Measurements from ENCODE around the gene BMP3. TPM values are rescaled to one million over a fixed set of nuclear protein-coding genes. Genes with fewer than 3 reads are reported as not detected.

BMP3 gene
- total RNA-seq, 3 donors from 2014 or later (not counting 1 experiment from before 2014, with no cell fraction given), result not detected

DNA sequence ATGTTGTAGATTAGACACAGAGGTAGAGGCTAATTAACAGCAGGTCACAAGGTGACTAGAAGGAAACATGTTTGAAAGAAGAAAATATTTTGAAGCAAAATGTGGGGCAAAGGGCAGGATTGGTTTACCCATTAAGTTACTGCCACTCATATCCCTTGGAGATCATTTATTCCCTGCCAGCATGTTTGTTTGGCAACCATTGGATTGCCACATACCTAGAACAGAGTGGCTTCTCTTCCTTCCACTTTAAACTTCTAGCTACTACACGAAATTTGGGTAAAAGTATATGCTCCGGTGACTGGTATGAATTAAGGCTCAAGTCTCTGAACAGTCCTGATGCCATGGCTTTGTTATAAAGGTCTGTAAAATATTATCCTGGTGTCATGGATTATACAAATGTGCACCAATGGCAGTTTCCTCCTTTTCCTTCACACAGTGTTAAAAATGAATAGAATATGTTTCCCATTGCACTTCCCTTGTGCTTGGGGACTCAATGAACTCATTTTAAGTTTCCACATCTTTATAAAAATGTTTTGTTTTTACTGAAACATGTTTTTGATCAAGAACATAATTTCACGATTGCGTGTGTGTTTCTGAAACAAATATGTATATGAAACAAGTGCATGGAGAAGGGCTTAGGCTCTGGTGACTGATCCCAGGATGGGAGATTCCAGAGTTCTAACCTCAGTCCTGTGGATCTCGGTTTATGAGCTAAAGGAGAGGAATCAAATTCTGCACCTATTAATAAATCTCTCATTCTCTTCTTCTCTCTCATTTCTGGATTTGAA is 12.3 kb downstream of the BMP3 start:
- Histone ChIP-seq H3K9me3 (ENCODE audit: control insufficient read depth, insufficient read depth, low read length) (no peaks in the 10 kb centered on the region), H3K27ac (ENCODE audit: low read length) (no peak overlapping the region), H3K36me3 (ENCODE audit: control insufficient read depth, insufficient read depth, low read length) (no peaks in the 10 kb centered on the region), H3K4me3 (ENCODE audit: low read length) (no peak overlapping the region), H3K4me1 (ENCODE audit: control insufficient read depth, insufficient read depth, low read length) (no peaks in the 10 kb centered on the region), H3K27me3 (ENCODE audit: control insufficient read depth, insufficient read depth, low read length) (peaks cover 10% of the 10 kb centered on the region)
- WGBS (ENCODE audit: insufficient coverage), result 75% methylated on average over 4 of the region's 5 CpGs
- Mint-ChIP-seq H3K4me3 (no peak overlapping the region), H3K27me3 (ENCODE audit: low read depth in 2 of 2) (peaks cover 11 to 50% of the 10 kb centered on the region in 2 donors), H3K27ac (no peak overlapping the region), H3K36me3 (no peaks in the 10 kb centered on the region), H3K4me1 (no peaks in the 10 kb centered on the region), H3K9me3 (no peaks in the 10 kb centered on the region)
- TF ChIP-seq CTCF (IDR thresholded peaks at IDR 0.05), result no peak
- DNase-seq (no peak), ATAC-seq (no peak)
- intact Hi-C loops (cut with micrococcal nuclease), result no loop called here

- Mint-ChIP-seq H3K4me1 (no peaks in the 10 kb centered on the region), H3K9me3 (no peaks in the 10 kb centered on the region), H3K27ac (no peak overlapping the region), H3K36me3 (no peaks in the 10 kb centered on the region), H3K4me3 (no peak overlapping the region), H3K27me3 (ENCODE audit: low read depth in 2 of 2) (peaks cover 16 to 36% of the 10 kb centered on the region in 2 donors)
- intact Hi-C loops (cut with micrococcal nuclease), result no loop called here
- WGBS (ENCODE audit: insufficient coverage), result 94% methylated on average over 2 of the region's 4 CpGs
- DNase-seq (no peak), ATAC-seq (no peak)
- no peak for TF ChIP-seq CTCF (IDR thresholded peaks at IDR 0.05)
- H3K27me3 ChIP-seq (ENCODE audit: control insufficient read depth, insufficient read depth, low read length), result peaks cover 8% of the 10 kb centered on the region
- H3K9me3 ChIP-seq (ENCODE audit: control insufficient read depth, insufficient read depth, low read length), result no peaks in the 10 kb centered on the region
- no peaks in the 10 kb centered on the region for H3K4me1 ChIP-seq (ENCODE audit: control insufficient read depth, insufficient read depth, low read length)
- H3K4me3 ChIP-seq (ENCODE audit: low read length), result no peak overlapping the region
- no peak overlapping the region for H3K27ac ChIP-seq (ENCODE audit: low read length)
- no peaks in the 10 kb centered on the region for H3K36me3 ChIP-seq (ENCODE audit: control insufficient read depth, insufficient read depth, low read length)
Measured at GRCh38 chr4:81049330-81049729, 18.8 kb downstream of the BMP3 start.

- H3K27ac Mint-ChIP-seq, result no peak overlapping the region
- Histone ChIP-seq H3K27ac (ENCODE audit: low read length) (no peak overlapping the region), H3K4me3 (ENCODE audit: low read length) (no peak overlapping the region), H3K27me3 (ENCODE audit: control insufficient read depth, insufficient read depth, low read length) (peaks cover 8% of the 10 kb centered on the region), H3K4me1 (ENCODE audit: control insufficient read depth, insufficient read depth, low read length) (no peaks in the 10 kb centered on the region), H3K36me3 (ENCODE audit: control insufficient read depth, insufficient read depth, low read length) (no peaks in the 10 kb centered on the region), H3K9me3 (ENCODE audit: control insufficient read depth, insufficient read depth, low read length) (no peaks in the 10 kb centered on the region)
- WGBS (ENCODE audit: insufficient coverage), result 88% methylated on average over 3 of the region's 3 CpGs
- no peak overlapping the region for H3K4me3 Mint-ChIP-seq
- no peak for TF ChIP-seq CTCF (IDR thresholded peaks at IDR 0.05)
- H3K36me3 Mint-ChIP-seq, result no peaks in the 10 kb centered on the region
- H3K27me3 Mint-ChIP-seq (ENCODE audit: low read depth in 2 of 2), result peaks cover 12 to 37% of the 10 kb centered on the region in 2 donors
- no peak for ATAC-seq
- intact Hi-C loops (cut with micrococcal nuclease), result no loop called here
- H3K9me3 Mint-ChIP-seq, result no peaks in the 10 kb centered on the region
- no peak for DNase-seq
- no peaks in the 10 kb centered on the region for H3K4me1 Mint-ChIP-seq
Measured at GRCh38 chr4:81049907-81050306, 19.4 kb downstream of the BMP3 start.

Measured in natural killer cell (primary cell).